Uterus (tissue), 4 donors: ENCODE measurements around the gene ANKS4B. TPM values are rescaled to one million over a fixed set of nuclear protein-coding genes. Genes with fewer than 3 reads are reported as not detected.

Experiments used
- DNase-seq, 2 donors: peaks; one replicate each; pipeline ENCODE4 v3.0.0-alpha.2; 2019 to 2020
- H3K27ac ChIP-seq, 2 donors: fragments of 200-600 bp; sonication (generic); 1 replicate in 1 of 2; 2 replicates in 1 of 2; pipeline ENCODE4 v1.5.1; 2016 to 2018
- H3K27me3 ChIP-seq, 2 donors: fragments of 200-600 bp; sonication (generic); one replicate each; pipeline ENCODE4 v1.5.1; 2018 to 2019; ENCODE audit warnings: control low read depth in 1 of 2
- H3K36me3 ChIP-seq, 2 donors: fragments of 200-600 bp; sonication (generic); one replicate each; pipeline ENCODE4 v1.5.1; 2019; ENCODE audit warnings: control low read depth in 1 of 2
- H3K4me1 ChIP-seq, 2 donors: fragments of 200-600 bp; sonication (generic); one replicate each; pipeline ENCODE4 v1.5.1; 2018 to 2019; ENCODE audit warnings: control low read depth in 1 of 2
- H3K4me3 ChIP-seq, 2 donors: fragments of 200-600 bp; sonication (generic); 1 replicate in 1 of 2; 2 replicates in 1 of 2; pipeline ENCODE4 v1.5.1; 2018 to 2019; ENCODE audit warnings: mild to moderate bottlenecking in 1 of 2
- H3K9me3 ChIP-seq, 2 donors: fragments of 200-600 bp; sonication (generic); one replicate each; pipeline ENCODE4 v1.5.1; 2019; ENCODE audit warnings: control low read depth in 1 of 2
- POLR2A ChIP-seq, 2 donors: fragments of 450-650 bp; IDR thresholded peaks; one replicate each; pipeline ENCODE4 v1.6.1; 2016; ENCODE audit warnings: antibody characterized with exemption in 2 of 2, mild to moderate bottlenecking in 1 of 2, moderate library complexity in 1 of 2
- intact Hi-C: fragments of 100-400 bp; cut with DNase I; formaldehyde crosslinking; loops from one replicate; pipeline ENCODE4 v1.15.1; 2023; ENCODE audit warnings: low total_unique reads
- total RNA-seq, 4 donors: library from RNA; depleted of rRNA in 3 of 4; stranded (reverse); fragments of >200 nt in 3 of 4; gene quantifications; one replicate each; pipeline versions ENCODE4 v1.1.0 to v1.2.4, GENCODE V29; 2014 to 2023
- TF ChIP-seq, protein P1 (sequence below), 4 experiments: fragments of 200-600 bp in 2 of 4; fragments of 450-650 bp in 2 of 4; sonication (generic) in 2 of 4; IDR thresholded peaks; one replicate each; pipeline ENCODE4 v1.5.1; 2016 to 2019; ENCODE audit warnings: antibody characterized with exemption in 4 of 4, mild to moderate bottlenecking in 2 of 4, moderate library complexity in 1 of 4
- donor health status: DM: yes; HTN: yes; CAD: no.

Gene ANKS4B
- total RNA-seq, 4 donors from 2014 or later: not detected

GRCh38 chr16:21253470-21253869 lies 20.0 kb downstream of the ANKS4B start:
- Histone ChIP-seq H3K4me1 (no peaks in the 10 kb centered on the region), H3K9me3 (no peaks in the 10 kb centered on the region), H3K27ac (no peak overlapping the region), H3K27me3 (no peaks in the 10 kb centered on the region), H3K36me3 (no peaks in the 10 kb centered on the region), H3K4me3 (no peak overlapping the region)
- no peak for DNase-seq
- TF ChIP-seq, protein P1, sequence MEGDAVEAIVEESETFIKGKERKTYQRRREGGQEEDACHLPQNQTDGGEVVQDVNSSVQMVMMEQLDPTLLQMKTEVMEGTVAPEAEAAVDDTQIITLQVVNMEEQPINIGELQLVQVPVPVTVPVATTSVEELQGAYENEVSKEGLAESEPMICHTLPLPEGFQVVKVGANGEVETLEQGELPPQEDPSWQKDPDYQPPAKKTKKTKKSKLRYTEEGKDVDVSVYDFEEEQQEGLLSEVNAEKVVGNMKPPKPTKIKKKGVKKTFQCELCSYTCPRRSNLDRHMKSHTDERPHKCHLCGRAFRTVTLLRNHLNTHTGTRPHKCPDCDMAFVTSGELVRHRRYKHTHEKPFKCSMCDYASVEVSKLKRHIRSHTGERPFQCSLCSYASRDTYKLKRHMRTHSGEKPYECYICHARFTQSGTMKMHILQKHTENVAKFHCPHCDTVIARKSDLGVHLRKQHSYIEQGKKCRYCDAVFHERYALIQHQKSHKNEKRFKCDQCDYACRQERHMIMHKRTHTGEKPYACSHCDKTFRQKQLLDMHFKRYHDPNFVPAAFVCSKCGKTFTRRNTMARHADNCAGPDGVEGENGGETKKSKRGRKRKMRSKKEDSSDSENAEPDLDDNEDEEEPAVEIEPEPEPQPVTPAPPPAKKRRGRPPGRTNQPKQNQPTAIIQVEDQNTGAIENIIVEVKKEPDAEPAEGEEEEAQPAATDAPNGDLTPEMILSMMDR (IDR thresholded peaks at IDR 0.05): no peak
- TF ChIP-seq POLR2A (IDR thresholded peaks at IDR 0.05): no peak
- intact Hi-C loops: no loop called here

DNA sequence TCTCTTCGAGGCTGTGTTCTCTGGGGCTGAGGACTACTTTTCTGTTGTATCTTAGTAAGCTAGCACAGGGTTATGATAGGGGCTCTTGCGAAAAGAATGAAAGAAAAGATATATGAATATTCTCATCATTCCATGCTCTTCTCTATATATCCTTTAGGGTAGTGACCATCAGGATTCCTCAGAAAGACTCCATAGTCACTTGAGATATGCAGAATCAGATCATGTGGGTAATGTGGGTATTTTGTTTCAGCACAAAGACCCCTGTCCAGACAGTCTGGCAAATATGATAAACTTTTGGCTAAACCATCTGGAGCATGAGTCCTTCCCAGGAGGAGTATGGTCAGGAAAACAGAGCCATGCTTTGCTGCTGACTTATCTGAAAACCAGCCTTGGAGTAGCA lies 23.1 kb downstream of the ANKS4B start:
- Histone ChIP-seq H3K27me3 (no peaks in the 10 kb centered on the region), H3K4me3 (no peak overlapping the region), H3K9me3 (no peaks in the 10 kb centered on the region), H3K36me3 (no peaks in the 10 kb centered on the region), H3K4me1 (no peaks in the 10 kb centered on the region), H3K27ac (no peak overlapping the region)
- TF ChIP-seq, protein P1 (IDR thresholded peaks at IDR 0.05): no peak
- TF ChIP-seq POLR2A (IDR thresholded peaks at IDR 0.05): no peak
- DNase-seq: no peak
- intact Hi-C loops: no loop called here

- Histone ChIP-seq H3K27ac (no peak overlapping the region), H3K4me3 (no peak overlapping the region), H3K9me3 (no peaks in the 10 kb centered on the region), H3K27me3 (no peaks in the 10 kb centered on the region), H3K36me3 (no peaks in the 10 kb centered on the region), H3K4me1 (no peaks in the 10 kb centered on the region)
- DNase-seq: no peak
- TF ChIP-seq, protein P1 (IDR thresholded peaks at IDR 0.05): no peak
- TF ChIP-seq POLR2A (IDR thresholded peaks at IDR 0.05): no peak
- intact Hi-C loops: no loop called here
Observed at GRCh38 chr16:21257284-21257683, 23.8 kb downstream of the ANKS4B start.

DNA sequence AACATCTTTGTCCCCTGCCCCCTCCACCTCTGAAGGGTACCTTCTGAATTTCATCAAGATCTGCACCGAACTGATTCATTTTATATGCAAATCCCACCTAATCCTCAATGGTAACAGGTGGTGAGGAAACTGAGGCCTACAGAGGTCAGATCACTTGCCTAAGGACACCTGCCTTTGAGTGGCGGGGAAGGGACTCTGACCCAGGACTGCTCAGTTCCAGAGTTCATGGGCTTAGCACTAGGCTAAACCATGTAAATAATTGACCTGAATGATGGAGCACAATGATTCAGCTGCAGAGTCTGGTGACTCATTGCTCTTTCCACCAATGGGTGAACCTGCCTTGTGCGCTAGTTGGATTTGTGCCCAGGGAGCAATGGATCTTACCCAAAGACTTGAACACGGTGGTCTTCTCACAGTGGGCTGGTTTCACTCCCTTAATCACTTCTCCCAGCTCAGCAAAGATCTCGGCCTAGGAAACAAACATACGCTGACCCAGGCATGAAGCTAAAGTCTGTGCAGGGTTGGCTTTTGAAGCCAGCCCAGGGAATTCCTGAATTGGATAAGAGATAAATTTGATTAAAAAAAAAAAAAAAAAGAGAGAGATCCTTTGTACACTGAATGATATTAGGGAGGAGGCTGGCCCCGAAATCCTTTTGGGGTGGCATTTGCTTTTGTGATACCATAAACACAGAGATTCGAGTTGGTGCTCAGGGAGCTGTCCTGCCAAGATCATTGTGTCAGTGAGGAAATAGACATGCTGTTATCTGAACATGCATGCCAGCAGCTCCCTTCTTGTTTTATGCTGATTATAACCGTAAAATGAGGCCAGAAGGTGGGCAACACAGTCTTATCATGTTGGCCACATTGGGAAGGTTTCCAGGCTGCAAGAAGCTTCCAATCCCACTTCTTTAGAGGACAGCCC lies 27.6 kb downstream of the ANKS4B start:
- intact Hi-C loops: no loop called here
- Histone ChIP-seq H3K27ac (no peak overlapping the region), H3K4me3 (no peak overlapping the region), H3K4me1 (no peaks in the 10 kb centered on the region), H3K27me3 (no peaks in the 10 kb centered on the region), H3K36me3 (no peaks in the 10 kb centered on the region), H3K9me3 (no peaks in the 10 kb centered on the region)
- TF ChIP-seq POLR2A (IDR thresholded peaks at IDR 0.05): no peak
- TF ChIP-seq, protein P1 (IDR thresholded peaks at IDR 0.05): no peak
- peak; percentile 46 to 48 for DNase-seq
